ENCODE data around the gene CERS4. TPM values are rescaled to one million over a fixed set of nuclear protein-coding genes. Genes with fewer than 3 reads are reported as not detected.
A peak's percentile ranks its signal among the peaks of the same experiment; 100 is the strongest.

Gene CERS4
- total and polyA plus RNA-seq, 2 of the 8 experiments (the other 6 are each of a cell fraction or from before 2014, with no cell fraction given): 88.2 to 179 TPM

DNA sequence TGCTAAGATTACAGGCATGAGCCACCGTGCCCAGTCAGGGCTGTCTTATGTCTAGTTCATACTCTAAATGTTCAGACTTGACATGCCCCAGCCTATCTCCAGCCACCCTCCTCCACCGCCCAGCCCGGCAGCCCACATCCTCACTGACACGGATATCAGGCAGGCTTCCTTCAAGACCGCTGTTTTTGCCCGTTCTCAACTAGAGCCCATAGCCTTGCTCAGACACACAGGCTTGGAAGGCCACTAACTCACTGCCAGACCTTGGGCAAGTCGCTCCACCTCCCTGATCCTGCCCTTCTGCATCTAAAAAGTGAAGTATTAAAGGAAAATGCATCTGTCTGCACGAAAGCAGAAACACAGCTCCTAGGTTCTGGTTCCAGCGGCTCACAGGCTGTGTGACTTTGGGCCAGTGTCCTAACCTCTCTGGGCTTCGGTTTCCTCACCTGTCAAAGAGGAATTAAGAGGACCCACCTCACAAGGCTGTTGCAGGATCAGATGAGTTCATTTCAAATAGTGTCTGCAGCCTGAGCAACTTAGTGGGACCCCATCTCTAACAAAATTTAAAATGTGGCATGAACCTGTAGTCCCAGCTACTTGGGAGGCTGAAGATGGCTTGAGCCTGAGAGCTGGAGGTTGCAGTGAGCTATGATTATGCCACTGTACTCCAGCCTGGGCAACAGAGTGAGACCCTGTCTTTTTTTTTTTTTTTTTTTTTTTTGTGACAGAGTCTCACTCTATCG is 14.5 kb upstream of the CERS4 start:
- H3K4me2 ChIP-seq (ENCODE audit: insufficient read depth in 1 of 2, low read depth in 2 of 2, low read length in 2 of 2): no peak overlapping the region
- H3K23ac ChIP-seq (ENCODE audit: insufficient read length): no peak overlapping the region
- H3K79me2 ChIP-seq (ENCODE audit: control insufficient read depth in 1 of 2, insufficient read depth in 2 of 2, low read length in 2 of 2): no peaks in the 10 kb centered on the region
- H2AFZ ChIP-seq (ENCODE audit: low read length): no peak overlapping the region
- no peak for TF ChIP-seq SIX5 (IDR thresholded peaks at IDR 0.05; ENCODE audit: low read depth, low read length)
- 0 out of 2 replicates have a peak, but pooled peaks have one; percentile 3 for TF ChIP-seq RBBP5 (IDR thresholded peaks at IDR 0.05; ENCODE audit: borderline replicate concordance, low read depth, low read length)
- peak; percentile 95 for TF ChIP-seq KDM1A (IDR thresholded peaks at IDR 0.05; ENCODE audit: borderline replicate concordance, low read length)
- H2BK12ac ChIP-seq (ENCODE audit: low read depth, low read length): peak overlapping the region; percentile 99; the same call in 1 of the 2 replicates
- DNase-seq (ENCODE audit: low read depth in 1 of 2, low spot score in 2 of 2) (no peak), FAIRE-seq (no peak)
- H2AK5ac ChIP-seq (ENCODE audit: low read depth, low read length): peak overlapping the region; percentile 68; the same call in 1 of the 2 replicates
- H3K14ac ChIP-seq (ENCODE audit: insufficient read length): no peak overlapping the region
- H3K9me3 ChIP-seq (ENCODE audit: insufficient read depth in 2 of 2, low read depth in 1 of 2, low read length in 1 of 2): no peaks in the 10 kb centered on the region
- 85% methylated on average over 11 of the region's 11 CpGs; no CpG with 5 or more reads in 1 of the 2 experiments for WGBS, 2 experiments (ENCODE audit: extremely low coverage in 1 of 2, insufficient coverage in 1 of 2, insufficient read length in 1 of 2, insufficient replicate concordance in 2 of 2, low coverage in 1 of 2, low lambda C conversion rate in 2 of 2, missing lambda C conversion rate in 1 of 2)
- H3K23me2 ChIP-seq (ENCODE audit: low read depth, low read length): no peaks in the 10 kb centered on the region; the same call in 1 of the 2 replicates
- H3K18ac ChIP-seq (ENCODE audit: extremely low read depth, low read length): peak overlapping the region; percentile 65
- H4K5ac ChIP-seq (ENCODE audit: insufficient read length, low read depth, low read length): peak overlapping the region; percentile 42
- no peaks in the 10 kb centered on the region for H3K27me3 ChIP-seq (replicated peaks in 1 of 4; ENCODE audit: control insufficient read depth in 3 of 4, extremely low read depth in 1 of 4, insufficient read depth in 3 of 4, low read length in 3 of 4)
- ChIA-PET CTCF (ENCODE audit: partially characterized antibody) (interaction anchor here (0.6 to 1.5 kb wide), 3 partner anchors 16 to 125 kb away, joined by 3 to 4 read pairs (median 3); no protein-coding TSS in a partner anchor), POLR2A (ENCODE audit: partially characterized antibody) (interaction anchor here (0.7 to 2.1 kb wide), 3 partner anchors 9 to 42 kb away, joined by 3 to 13 read pairs (median 3); no protein-coding TSS in a partner anchor)
- H2BK120ac ChIP-seq (replicated peaks; ENCODE audit: low read depth, low read length): peak overlapping the region; percentile 85
- no peaks in the 10 kb centered on the region for H3K36me3 ChIP-seq (ENCODE audit: control insufficient read depth in 2 of 4, insufficient read depth in 4 of 4, low read length in 3 of 4)
- H3K79me1 ChIP-seq (ENCODE audit: low read depth, low read length): no peaks in the 10 kb centered on the region
- H3K27ac ChIP-seq (ENCODE audit: low read depth, low read length): no peak overlapping the region
- H3K9ac ChIP-seq (replicated peaks in 1 of 4; ENCODE audit: extremely low read depth in 1 of 4, low read depth in 3 of 4, low read length in 3 of 4): no peak overlapping the region
- H3K56ac ChIP-seq (replicated peaks; ENCODE audit: insufficient read length, low read depth, low read length): no peak overlapping the region
- H4K20me1 ChIP-seq (replicated peaks in 1 of 2; ENCODE audit: control insufficient read depth in 1 of 2, insufficient read depth in 2 of 2, low read length in 2 of 2): no peaks in the 10 kb centered on the region
- peak overlapping the region; percentile 98 for H3K4ac ChIP-seq (replicated peaks; ENCODE audit: insufficient read length, low read depth, low read length)
- H4K8ac ChIP-seq (ENCODE audit: extremely low read depth, insufficient read depth, low read length): 0 out of 2 replicates have a peak overlapping the region, but pooled peaks have one; percentile 38
- peak overlapping the region; percentile 95; the same call in 1 of the 2 replicates for H2BK5ac ChIP-seq (ENCODE audit: low read depth, low read length)
- H2BK15ac ChIP-seq (ENCODE audit: low read length): peak overlapping the region; percentile 77; the same call in 1 of the 2 replicates
- peak overlapping the region; percentile 98 for H4K91ac ChIP-seq (replicated peaks; ENCODE audit: insufficient read length, low read length)
- peaks cover 0 to 6% (median 3%) of the 10 kb centered on the region in 4 experiments; a peak in 5 of 7 replicates for H3K4me1 ChIP-seq (replicated peaks in 1 of 4; ENCODE audit: control insufficient read depth in 3 of 4, insufficient read depth in 4 of 4, low read length in 3 of 4)
- no peak overlapping the region for H3K4me3 ChIP-seq (ENCODE audit: extremely low read depth in 1 of 4, insufficient read depth in 2 of 4, low read depth in 3 of 4, low read length in 4 of 4)
- H2BK20ac ChIP-seq (ENCODE audit: low read length): peak overlapping the region; percentile 99; the same call in 1 of the 2 replicates
